Ecto neural progenitor cell (in vitro differentiated cells): ENCODE measurements around the gene LASP1NB.

Experiments used
- DNase-seq: peaks from one replicate; pipeline ENCODE4 v3.0.0-alpha.2; 2018; ENCODE audit warnings: low spot score

The LASP1NB gene

GRCh38 chr17:38967290-38967738 lies 41.9 kb downstream of the LASP1NB start, which contains the start of gene FBXO47:
TSS of gene FBXO47 (minus strand) at chr17:38967403. CDS start at chr17:38963025, 4,378 bp downstream.
- peak; percentile 92 for DNase-seq

GRCh38 chr17:38969281-38969680 lies 43.9 kb downstream of the LASP1NB start:
- peak; percentile 20 for DNase-seq

GRCh38 chr17:38970128-38970527 lies 44.7 kb downstream of the LASP1NB start:
- peak; percentile 22 for DNase-seq

DNA sequence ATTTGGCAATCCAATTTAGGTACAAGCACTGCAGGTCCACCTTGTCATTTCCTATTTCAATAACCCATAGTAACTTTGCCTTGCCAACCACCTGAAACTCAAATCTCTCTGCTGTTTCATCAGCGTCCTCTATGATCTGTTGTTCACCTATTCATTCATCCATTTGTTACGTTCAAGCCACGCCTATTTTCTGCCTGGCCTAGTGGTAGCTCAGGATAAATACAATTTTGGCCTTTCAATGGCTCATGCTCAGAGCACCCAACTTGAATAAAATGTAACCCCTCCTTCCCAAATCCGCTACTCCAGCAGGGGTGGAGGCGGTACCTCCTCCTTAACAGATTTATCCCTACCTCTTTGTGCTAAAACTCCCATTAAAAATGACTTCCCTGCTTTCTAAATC lies 45.4 kb downstream of the LASP1NB start:
- peak; percentile 37 for DNase-seq

GRCh38 chr17:38976187-38976551 lies 50.8 kb downstream of the LASP1NB start:
- peak; percentile 7 for DNase-seq

GRCh38 chr17:38978180-38978579 lies 52.8 kb downstream of the LASP1NB start:
- peak; percentile 16 for DNase-seq
